Adipocyte (in vitro differentiated cells): ENCODE results near the gene CHST11.

Experiments used
- DNase-seq: peaks from one replicate; pipeline ENCODE4 v3.0.0-alpha.2; 2015; ENCODE audit warnings: low read depth
- H3K27me3 ChIP-seq: replicated peaks from 2 replicates; pipeline ENCODE4 v1.7.0; 2013; ENCODE audit warnings: mild to moderate bottlenecking, low read length, moderate library complexity; ENCODE audit not compliant: control insufficient read depth, insufficient read depth
- H3K36me3 ChIP-seq: 2 replicates; pipeline ENCODE4 v1.7.0; 2013; ENCODE audit warnings: low read length, mild to moderate bottlenecking, moderate library complexity; ENCODE audit not compliant: control insufficient read depth, insufficient read depth, severe bottlenecking
- H3K4me1 ChIP-seq: 2 replicates; pipeline ENCODE4 v1.7.0; 2013; ENCODE audit warnings: mild to moderate bottlenecking, low read length, moderate library complexity; ENCODE audit not compliant: control insufficient read depth, insufficient read depth
- H3K4me3 ChIP-seq: 2 replicates; pipeline ENCODE4 v1.7.0; 2013; ENCODE audit warnings: mild to moderate bottlenecking, low read length, moderate library complexity
- H3K9ac ChIP-seq: 2 replicates; pipeline ENCODE4 v1.7.0; 2013; ENCODE audit warnings: mild to moderate bottlenecking, low read length, moderate library complexity
- H3K9me3 ChIP-seq: 2 replicates; pipeline ENCODE4 v1.7.0; 2013; ENCODE audit warnings: mild to moderate bottlenecking, low read length, moderate library complexity; ENCODE audit not compliant: control insufficient read depth

The CHST11 gene

DNA sequence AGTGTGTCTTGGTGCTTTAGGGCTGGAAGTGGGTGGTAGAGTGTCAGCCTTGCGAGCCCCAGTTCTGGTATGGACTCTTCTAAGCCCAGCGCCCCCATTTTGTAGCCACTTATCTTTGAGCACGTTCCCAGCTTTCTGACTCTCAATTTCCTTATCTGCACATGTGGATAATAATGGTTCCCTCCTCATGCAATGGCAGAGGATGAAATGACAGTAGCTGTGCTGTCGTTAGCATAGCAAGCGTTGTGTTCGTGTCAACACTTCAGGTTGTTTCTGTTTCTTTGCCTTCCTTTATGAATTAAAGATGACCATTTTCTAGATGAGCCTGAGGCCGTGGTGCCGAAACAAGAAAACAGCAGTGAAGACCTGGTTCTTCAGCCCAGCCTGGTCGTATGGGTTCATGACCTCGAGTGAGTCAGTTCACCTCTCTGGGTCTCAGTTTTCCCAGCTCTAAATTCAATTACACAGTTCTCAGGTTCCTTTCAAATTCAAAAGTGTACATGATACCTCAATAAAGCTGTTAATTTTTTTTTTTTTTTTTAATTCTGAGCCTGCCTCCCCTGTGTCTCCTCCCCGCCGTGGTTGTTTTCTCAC lies 268.3 kb downstream of the CHST11 start:
- Histone ChIP-seq H3K4me3 (no peak overlapping the region), H3K4me1 (no peaks in the 10 kb centered on the region), H3K27me3 (no peaks in the 10 kb centered on the region)

GRCh38 chr12:104725610-104726009 lies 268.9 kb downstream of the CHST11 start:
- H3K27me3 ChIP-seq = no peaks in the 10 kb centered on the region
- no peak overlapping the region for H3K9ac ChIP-seq
- H3K9me3 ChIP-seq = no peaks in the 10 kb centered on the region
- H3K4me3 ChIP-seq = no peak overlapping the region
- H3K4me1 ChIP-seq = no peaks in the 10 kb centered on the region
- DNase-seq = no peak
- H3K36me3 ChIP-seq = no peaks in the 10 kb centered on the region

More for the DNA sequence above, 268.3 kb downstream of the CHST11 start:
- Histone ChIP-seq H3K9ac (no peak overlapping the region), H3K9me3 (no peaks in the 10 kb centered on the region), H3K36me3 (no peaks in the 10 kb centered on the region)
- DNase-seq = no peak

DNA sequence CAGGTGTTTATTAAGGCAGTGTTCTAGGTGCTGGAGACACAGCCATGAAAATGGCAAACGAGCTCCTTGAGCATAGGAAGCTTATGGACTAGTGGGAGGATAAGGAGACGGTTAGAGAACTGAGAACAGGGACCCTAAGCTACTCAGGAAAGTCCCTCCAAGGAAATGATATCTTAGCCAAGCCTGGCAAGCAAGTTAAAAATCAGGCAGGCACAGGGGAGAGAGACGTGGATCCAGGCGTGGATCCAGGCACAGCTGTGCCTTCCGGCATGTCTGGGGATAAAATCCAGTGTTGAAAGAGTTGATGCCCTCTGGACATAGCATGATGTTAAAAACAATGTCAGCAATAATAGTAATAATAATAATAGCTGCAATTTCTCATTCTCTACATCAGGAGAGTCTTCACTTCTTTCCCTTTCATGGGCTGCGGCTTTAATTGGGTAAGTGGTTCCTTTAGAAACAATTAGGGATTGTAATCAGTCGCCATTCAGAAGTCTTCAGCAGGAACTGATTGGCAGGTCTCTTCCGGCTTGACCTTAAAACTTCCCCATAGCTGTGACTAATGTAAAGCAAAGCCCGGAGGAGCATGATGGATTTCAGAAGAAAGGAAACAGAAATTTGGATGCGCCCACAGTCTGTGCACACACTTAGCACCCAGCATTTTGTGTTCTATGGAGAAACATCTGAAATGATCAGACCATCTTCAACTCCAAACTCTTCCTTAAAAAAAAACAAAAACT lies 271.1 kb downstream of the CHST11 start:
- Histone ChIP-seq H3K4me1 (no peaks in the 10 kb centered on the region), H3K27me3 (no peaks in the 10 kb centered on the region), H3K9me3 (no peaks in the 10 kb centered on the region), H3K9ac (no peak overlapping the region), H3K36me3 (no peaks in the 10 kb centered on the region), H3K4me3 (no peak overlapping the region)
- DNase-seq = no peak

GRCh38 chr12:104729091-104729490 lies 272.3 kb downstream of the CHST11 start:
- no peak overlapping the region for H3K9ac ChIP-seq
- no peaks in the 10 kb centered on the region for H3K27me3 ChIP-seq
- no peaks in the 10 kb centered on the region for H3K9me3 ChIP-seq
- H3K36me3 ChIP-seq = no peaks in the 10 kb centered on the region
- DNase-seq = no peak
- no peak overlapping the region for H3K4me3 ChIP-seq
- no peaks in the 10 kb centered on the region for H3K4me1 ChIP-seq

GRCh38 chr12:104729610-104730446 lies 273.1 kb downstream of the CHST11 start:
- H3K4me1 ChIP-seq = no peaks in the 10 kb centered on the region
- no peak for DNase-seq
- no peak overlapping the region for H3K4me3 ChIP-seq
- H3K36me3 ChIP-seq = no peaks in the 10 kb centered on the region
- no peaks in the 10 kb centered on the region for H3K9me3 ChIP-seq
- H3K9ac ChIP-seq = no peak overlapping the region
- no peaks in the 10 kb centered on the region for H3K27me3 ChIP-seq

- Histone ChIP-seq H3K27me3 (no peaks in the 10 kb centered on the region), H3K9me3 (no peaks in the 10 kb centered on the region), H3K4me1 (peaks cover under 1% of the 10 kb centered on the region), H3K9ac (no peak overlapping the region), H3K36me3 (no peaks in the 10 kb centered on the region), H3K4me3 (no peak overlapping the region)
- DNase-seq = no peak
These were observed 274.0 kb downstream of the CHST11 start for GRCh38 chr12:104730763-104731162.

GRCh38 chr12:104733717-104734175 lies 277.0 kb downstream of the CHST11 start:
- Histone ChIP-seq H3K27me3 (no peaks in the 10 kb centered on the region), H3K9ac (no peak overlapping the region), H3K9me3 (no peaks in the 10 kb centered on the region), H3K4me1 (peaks cover 16% of the 10 kb centered on the region), H3K4me3 (no peak overlapping the region), H3K36me3 (no peaks in the 10 kb centered on the region)
- no peak for DNase-seq

- Histone ChIP-seq H3K27me3 (no peaks in the 10 kb centered on the region), H3K36me3 (no peaks in the 10 kb centered on the region), H3K9me3 (no peaks in the 10 kb centered on the region), H3K4me1 (peaks cover 16% of the 10 kb centered on the region), H3K4me3 (no peak overlapping the region), H3K9ac (no peak overlapping the region)
- no peak for DNase-seq
These were observed 277.9 kb downstream of the CHST11 start for GRCh38 chr12:104734541-104735095.

GRCh38 chr12:104735801-104736200 lies 279.1 kb downstream of the CHST11 start:
- H3K9me3 ChIP-seq = no peaks in the 10 kb centered on the region
- H3K36me3 ChIP-seq = no peaks in the 10 kb centered on the region
- DNase-seq = no peak
- peaks cover 20% of the 10 kb centered on the region for H3K4me1 ChIP-seq
- H3K27me3 ChIP-seq = no peaks in the 10 kb centered on the region
- no peak overlapping the region for H3K9ac ChIP-seq
- H3K4me3 ChIP-seq = no peak overlapping the region

GRCh38 chr12:104736307-104736706 lies 279.6 kb downstream of the CHST11 start:
- Histone ChIP-seq H3K9me3 (no peaks in the 10 kb centered on the region), H3K36me3 (no peaks in the 10 kb centered on the region), H3K4me3 (no peak overlapping the region), H3K9ac (no peak overlapping the region), H3K4me1 (peaks cover 21% of the 10 kb centered on the region), H3K27me3 (no peaks in the 10 kb centered on the region)
- DNase-seq = peak; percentile 97

GRCh38 chr12:104737113-104737512 lies 280.4 kb downstream of the CHST11 start:
- no peaks in the 10 kb centered on the region for H3K36me3 ChIP-seq
- H3K9me3 ChIP-seq = no peaks in the 10 kb centered on the region
- H3K4me3 ChIP-seq = no peak overlapping the region

More at GRCh38 chr12:104737113-104737512, 280.4 kb downstream of the CHST11 start:
- H3K27me3 ChIP-seq = no peaks in the 10 kb centered on the region
- H3K9ac ChIP-seq = no peak overlapping the region
- H3K4me1 ChIP-seq = peaks cover 29% of the 10 kb centered on the region
- no peak for DNase-seq
